Measurements from ENCODE around the gene ARL11. TPM values are rescaled to one million over a fixed set of nuclear protein-coding genes. Genes with fewer than 3 reads are reported as not detected.

Gene ARL11
- total RNA-seq, 2 donors from 2014 or later: 1.1 to 1.6 TPM

DNA sequence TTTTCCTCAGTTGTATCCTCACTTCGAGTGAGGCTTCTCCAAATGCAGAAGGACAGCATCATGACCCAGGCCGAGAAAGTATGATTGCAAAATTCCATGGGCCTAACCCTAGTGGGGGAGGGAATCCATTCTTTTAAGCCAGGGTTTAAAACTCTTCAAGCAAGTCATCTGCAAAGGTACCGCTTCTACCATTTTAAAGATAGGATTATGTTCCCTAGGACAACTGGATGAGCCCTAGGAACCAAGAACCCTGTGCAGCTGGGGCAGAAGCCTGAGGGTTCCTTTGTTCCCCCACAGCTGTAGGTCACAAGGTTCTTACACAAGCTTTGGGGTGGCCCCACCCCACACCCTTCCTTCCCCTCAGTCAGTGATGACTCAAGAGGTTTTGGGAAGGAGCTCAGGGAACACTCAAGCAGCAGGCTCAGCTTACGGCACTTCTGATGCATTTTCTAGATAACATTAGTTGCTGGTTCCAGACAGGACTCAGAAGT is 13.5 kb downstream of the ARL11 start:
- Histone ChIP-seq H3K27me3 (replicated peaks; ENCODE audit: insufficient read depth) (no peaks in the 10 kb centered on the region), H3K9me3 (no peaks in the 10 kb centered on the region), H3K4me1 (ENCODE audit: control insufficient read depth in 1 of 2, low read depth in 2 of 2) (no peaks in the 10 kb centered on the region), H3K36me3 (no peaks in the 10 kb centered on the region), H3K27ac (peak overlapping the region in 1 of 2 donors; percentile 11), H3K4me3 (peak overlapping the region; percentile 30)
- no peak for TF ChIP-seq CTCF (IDR thresholded peaks at IDR 0.05)
- no peak for DNase-seq (ENCODE audit: low spot score)
- ATAC-seq (ENCODE audit: insufficient number of reproducible peaks, low FRiP score, low read depth): no peak

DNA sequence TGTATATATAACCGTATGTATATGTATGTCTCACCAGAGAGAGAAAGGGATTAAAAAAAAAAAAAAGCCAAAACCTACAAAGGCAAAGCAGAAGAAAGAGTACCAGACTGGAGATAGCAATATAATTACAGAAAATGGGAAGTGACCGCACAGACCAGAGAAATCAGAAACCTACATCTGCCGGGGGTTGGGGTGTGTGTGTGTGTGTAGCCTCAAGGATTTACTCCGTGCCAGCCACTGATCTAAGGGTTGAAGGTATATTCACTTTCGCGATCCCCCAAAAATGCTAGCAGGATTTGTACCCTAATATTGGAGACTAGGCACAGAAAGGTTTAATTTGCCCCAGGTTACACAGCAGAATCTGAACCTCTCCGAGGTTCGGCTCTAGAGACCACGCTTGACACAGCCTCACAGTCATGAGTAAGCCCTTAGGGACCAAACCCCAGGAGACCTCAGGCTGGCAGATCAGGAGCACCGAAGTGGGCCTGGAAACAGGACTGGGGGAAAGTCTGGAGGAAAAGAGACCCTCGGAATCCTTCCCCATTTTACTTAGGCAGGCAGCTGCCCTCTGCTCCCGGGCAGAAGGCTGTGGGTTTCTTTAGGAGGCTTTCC is 14.8 kb downstream of the ARL11 start:
- TF ChIP-seq CTCF (IDR thresholded peaks at IDR 0.05): no peak
- ATAC-seq (ENCODE audit: insufficient number of reproducible peaks, low FRiP score, low read depth): no peak
- H3K27ac ChIP-seq: no peak overlapping the region

GRCh38 chr13:49645451-49645850 is 17.1 kb downstream of the ARL11 start:
- Histone ChIP-seq H3K27ac (no peak overlapping the region), H3K4me1 (ENCODE audit: control insufficient read depth in 1 of 2, low read depth in 2 of 2) (no peaks in the 10 kb centered on the region), H3K27me3 (replicated peaks; ENCODE audit: insufficient read depth) (no peaks in the 10 kb centered on the region), H3K4me3 (no peak overlapping the region), H3K36me3 (no peaks in the 10 kb centered on the region), H3K9me3 (no peaks in the 10 kb centered on the region)
- no peak for TF ChIP-seq CTCF (IDR thresholded peaks at IDR 0.05)
- ATAC-seq (ENCODE audit: insufficient number of reproducible peaks, low FRiP score, low read depth) (no peak), DNase-seq (ENCODE audit: low spot score) (no peak)

More for the DNA sequence above, 14.8 kb downstream of the ARL11 start:
- Histone ChIP-seq H3K36me3 (no peaks in the 10 kb centered on the region), H3K27me3 (replicated peaks; ENCODE audit: insufficient read depth) (no peaks in the 10 kb centered on the region), H3K9me3 (no peaks in the 10 kb centered on the region), H3K4me1 (ENCODE audit: control insufficient read depth in 1 of 2, low read depth in 2 of 2) (no peaks in the 10 kb centered on the region), H3K4me3 (peak overlapping the region; percentile 1)
- DNase-seq (ENCODE audit: low spot score): no peak

- H3K27ac ChIP-seq: no peak overlapping the region
- H3K36me3 ChIP-seq: no peaks in the 10 kb centered on the region
- H3K27me3 ChIP-seq (replicated peaks; ENCODE audit: insufficient read depth): no peaks in the 10 kb centered on the region
- TF ChIP-seq CTCF (IDR thresholded peaks at IDR 0.05): no peak
- no peak for ATAC-seq (ENCODE audit: insufficient number of reproducible peaks, low FRiP score, low read depth)
- H3K4me3 ChIP-seq: no peak overlapping the region
- no peaks in the 10 kb centered on the region for H3K4me1 ChIP-seq (ENCODE audit: control insufficient read depth in 1 of 2, low read depth in 2 of 2)
- DNase-seq (ENCODE audit: low spot score): no peak
- no peaks in the 10 kb centered on the region for H3K9me3 ChIP-seq
These were observed 18.4 kb downstream of the ARL11 start for GRCh38 chr13:49646688-49647087.

GRCh38 chr13:49649244-49649962 is 21.1 kb downstream of the ARL11 start:
- Histone ChIP-seq H3K4me1 (ENCODE audit: control insufficient read depth in 1 of 2, low read depth in 2 of 2) (no peaks in the 10 kb centered on the region), H3K4me3 (no peak overlapping the region), H3K36me3 (no peaks in the 10 kb centered on the region), H3K27ac (no peak overlapping the region), H3K9me3 (no peaks in the 10 kb centered on the region), H3K27me3 (replicated peaks; ENCODE audit: insufficient read depth) (no peaks in the 10 kb centered on the region)
- ATAC-seq (ENCODE audit: insufficient number of reproducible peaks, low FRiP score, low read depth) (no peak), DNase-seq (ENCODE audit: low spot score) (no peak)
- TF ChIP-seq CTCF (IDR thresholded peaks at IDR 0.05): peak; percentile 27

All from thoracic aorta (tissue), 2 donors.